Smooth muscle cell (in vitro differentiated cells): ENCODE results near the gene TPM2. TPM values are rescaled to one million over a fixed set of nuclear protein-coding genes. Genes with fewer than 3 reads are reported as not detected.

Experiments
- DNase-seq: peaks from one replicate; lab custom pipeline; 2025; ENCODE audit not compliant: unreplicated experiment; lab: John Stamatoyannopoulos, UW
- H2AFZ ChIP-seq: fragments of 200-600 bp; sonication (generic); 2 replicates; pipeline ENCODE4 v1.6.0; 2016; ENCODE audit warnings: antibody characterized with exemption, low read depth, mild to moderate bottlenecking
- H3F3A ChIP-seq: fragments of 200-600 bp; sonication (generic); 2 replicates; pipeline ENCODE4 v1.6.0; 2017; ENCODE audit warnings: antibody characterized with exemption, low read depth
- H3K27ac ChIP-seq: fragments of 200-600 bp; sonication (generic); 2 replicates; pipeline ENCODE4 v1.5.1; 2016; ENCODE audit warnings: low read depth, mild to moderate bottlenecking
- H3K27me3 ChIP-seq: fragments of 200-600 bp; sonication (generic); 2 replicates; pipeline ENCODE4 v1.6.1; 2016; ENCODE audit warnings: low read depth, mild to moderate bottlenecking
- H3K36me3 ChIP-seq: fragments of 200-600 bp; sonication (generic); 2 replicates; pipeline ENCODE4 v1.5.1; 2016; ENCODE audit warnings: low read depth
- H3K4me1 ChIP-seq: fragments of 200-600 bp; sonication (generic); 2 replicates; pipeline ENCODE4 v1.5.1; 2016; ENCODE audit warnings: low read depth
- H3K4me2 ChIP-seq: fragments of 200-600 bp; sonication (generic); 2 replicates; pipeline ENCODE4 v1.6.0; 2016; ENCODE audit warnings: mild to moderate bottlenecking
- H3K4me3 ChIP-seq: fragments of 200-600 bp; sonication (generic); 2 replicates; pipeline ENCODE4 v1.5.1; 2016; ENCODE audit warnings: mild to moderate bottlenecking
- H3K79me2 ChIP-seq: fragments of 200-600 bp; sonication (generic); 2 replicates; pipeline ENCODE4 v1.6.0; 2016; ENCODE audit warnings: low read depth, mild to moderate bottlenecking
- H3K9ac ChIP-seq: fragments of 200-600 bp; sonication (generic); 2 replicates; pipeline ENCODE4 v1.6.0; 2016; ENCODE audit warnings: low read depth
- H3K9me3 ChIP-seq: fragments of 200-600 bp; sonication (generic); replicated peaks from 2 replicates; pipeline ENCODE4 v1.5.1; 2016; ENCODE audit warnings: low read depth
- H4K20me1 ChIP-seq: fragments of 200-600 bp; sonication (generic); 2 replicates; pipeline ENCODE4 v1.6.0; 2016; ENCODE audit warnings: low read depth
- WGBS: methylation state at CpG from one replicate; pipeline ENCODE4 v1.1.7; 2016; ENCODE audit warnings: low lambda C conversion rate; 5-methylcytosine and 5-hydroxymethylcytosine counted together
- polyA plus RNA-seq: library from polyadenylated mRNA; unstranded; fragments of >200 nt; fragmentation: Nextera tagmentation; extraction: Ambion mirVana; gene quantifications from 2 replicates; pipeline ENCODE4 v1.2.1, GENCODE V29; 2016
- total RNA-seq: library from RNA; depleted of rRNA; stranded (reverse); fragments of >200 nt; gene quantifications from 2 replicates; pipeline ENCODE4 v1.2.3, GENCODE V29; 2014
- TF ChIP-seq, protein P1 (sequence below): fragments of 200-600 bp; sonication (generic); IDR thresholded peaks from 2 replicates; pipeline ENCODE4 v1.5.1; 2017; ENCODE audit warnings: borderline replicate concordance, mild to moderate bottlenecking, antibody characterized with exemption; ENCODE audit not compliant: insufficient read depth, poor library complexity, severe bottlenecking

The TPM2 gene
- total and polyA plus RNA-seq, 2 experiments from 2014 or later = 925 to 2,131 TPM

- Histone ChIP-seq H3K36me3 (peaks cover 33% of the 10 kb centered on the region), H3F3A (peaks cover 11% of the 10 kb centered on the region), H3K27ac (no peak overlapping the region), H3K4me3 (no peak overlapping the region), H3K4me2 (no peak overlapping the region), H3K79me2 (no peaks in the 10 kb centered on the region), H4K20me1 (peaks cover 24% of the 10 kb centered on the region), H2AFZ (no peak overlapping the region), H3K27me3 (no peaks in the 10 kb centered on the region), H3K9me3 (no peaks in the 10 kb centered on the region), H3K9ac (no peak overlapping the region), H3K4me1 (no peaks in the 10 kb centered on the region)
- WGBS = 99% methylated on average over 7 of the region's 7 CpGs
- DNase-seq = no peak
- TF ChIP-seq, protein P1, sequence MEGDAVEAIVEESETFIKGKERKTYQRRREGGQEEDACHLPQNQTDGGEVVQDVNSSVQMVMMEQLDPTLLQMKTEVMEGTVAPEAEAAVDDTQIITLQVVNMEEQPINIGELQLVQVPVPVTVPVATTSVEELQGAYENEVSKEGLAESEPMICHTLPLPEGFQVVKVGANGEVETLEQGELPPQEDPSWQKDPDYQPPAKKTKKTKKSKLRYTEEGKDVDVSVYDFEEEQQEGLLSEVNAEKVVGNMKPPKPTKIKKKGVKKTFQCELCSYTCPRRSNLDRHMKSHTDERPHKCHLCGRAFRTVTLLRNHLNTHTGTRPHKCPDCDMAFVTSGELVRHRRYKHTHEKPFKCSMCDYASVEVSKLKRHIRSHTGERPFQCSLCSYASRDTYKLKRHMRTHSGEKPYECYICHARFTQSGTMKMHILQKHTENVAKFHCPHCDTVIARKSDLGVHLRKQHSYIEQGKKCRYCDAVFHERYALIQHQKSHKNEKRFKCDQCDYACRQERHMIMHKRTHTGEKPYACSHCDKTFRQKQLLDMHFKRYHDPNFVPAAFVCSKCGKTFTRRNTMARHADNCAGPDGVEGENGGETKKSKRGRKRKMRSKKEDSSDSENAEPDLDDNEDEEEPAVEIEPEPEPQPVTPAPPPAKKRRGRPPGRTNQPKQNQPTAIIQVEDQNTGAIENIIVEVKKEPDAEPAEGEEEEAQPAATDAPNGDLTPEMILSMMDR = no peak
Observed at GRCh38 chr9:35702696-35703095, 13.0 kb upstream of the TPM2 start.

GRCh38 chr9:35700942-35701341, 11.2 kb upstream of the TPM2 start:
- Histone ChIP-seq H3K36me3 (peaks cover 29% of the 10 kb centered on the region), H3K4me2 (no peak overlapping the region), H3K9me3 (no peaks in the 10 kb centered on the region), H2AFZ (no peak overlapping the region), H3K4me1 (no peaks in the 10 kb centered on the region), H3F3A (peaks cover 15% of the 10 kb centered on the region), H3K9ac (no peak overlapping the region), H3K79me2 (no peaks in the 10 kb centered on the region), H4K20me1 (peaks cover 21% of the 10 kb centered on the region), H3K4me3 (no peak overlapping the region), H3K27me3 (no peaks in the 10 kb centered on the region), H3K27ac (no peak overlapping the region)
- TF ChIP-seq, protein P1 = no peak
- DNase-seq = no peak

GRCh38 chr9:35700031-35700430, 10.3 kb upstream of the TPM2 start:
- 94% methylated on average over 11 of the region's 11 CpGs for WGBS
- H3K36me3 ChIP-seq = peaks cover 29% of the 10 kb centered on the region

GRCh38 chr9:35698231-35698630, 8.5 kb upstream of the TPM2 start:
- H3F3A ChIP-seq = peaks cover 30% of the 10 kb centered on the region
- no peak overlapping the region for H2AFZ ChIP-seq
- no peaks in the 10 kb centered on the region for H3K27me3 ChIP-seq
- no peaks in the 10 kb centered on the region for H3K4me1 ChIP-seq
- H3K27ac ChIP-seq = no peak overlapping the region
- H3K79me2 ChIP-seq = no peaks in the 10 kb centered on the region
- 100% methylated on average over 5 of the region's 5 CpGs for WGBS
- no peak overlapping the region for H3K9ac ChIP-seq
- DNase-seq = no peak
- no peak overlapping the region for H3K4me3 ChIP-seq
- TF ChIP-seq, protein P1 = no peak
- H3K9me3 ChIP-seq = no peaks in the 10 kb centered on the region
- H4K20me1 ChIP-seq = peaks cover 18% of the 10 kb centered on the region
- H3K36me3 ChIP-seq = peaks cover 29% of the 10 kb centered on the region
- no peak overlapping the region for H3K4me2 ChIP-seq

More at GRCh38 chr9:35700031-35700430, 10.3 kb upstream of the TPM2 start:
- H3K27me3 ChIP-seq = no peaks in the 10 kb centered on the region
- no peak overlapping the region for H2AFZ ChIP-seq
- H4K20me1 ChIP-seq = peaks cover 23% of the 10 kb centered on the region
- H3K4me1 ChIP-seq = no peaks in the 10 kb centered on the region
- H3K4me2 ChIP-seq = no peak overlapping the region
- H3K27ac ChIP-seq = no peak overlapping the region
- H3K4me3 ChIP-seq = no peak overlapping the region
- H3K9me3 ChIP-seq = no peaks in the 10 kb centered on the region
- no peak overlapping the region for H3K9ac ChIP-seq
- TF ChIP-seq, protein P1 = no peak
- DNase-seq = no peak
- peaks cover 20% of the 10 kb centered on the region for H3F3A ChIP-seq
- no peaks in the 10 kb centered on the region for H3K79me2 ChIP-seq
